CD14-positive monocyte (primary cell): ENCODE data around the gene TUT1. TPM values are rescaled to one million over a fixed set of nuclear protein-coding genes. Genes with fewer than 3 reads are reported as not detected.

Source experiments
- DNase-seq, 3 donors: peaks; one replicate each; pipeline ENCODE4 v3.0.0-alpha.2; 2011 to 2022
- H2AFZ ChIP-seq: 2 replicates; pipeline ENCODE4 v1.6.0; 2012; ENCODE audit warnings: mild to moderate bottlenecking, low read depth, low read length, inconsistent platforms; ENCODE audit not compliant: insufficient read depth, poor library complexity, severe bottlenecking
- H3K27ac ChIP-seq, 2 donors: 1 replicate in 1 of 2; 2 replicates in 1 of 2; pipeline ENCODE4 v1.5.1; 2012 to 2013; ENCODE audit warnings: low read length in 2 of 2, control low read depth in 1 of 2, inconsistent platforms in 1 of 2, low read depth in 1 of 2, mild to moderate bottlenecking in 1 of 2
- H3K27me3 ChIP-seq, 2 donors: one replicate each; pipeline versions ENCODE4 v1.6.0 to v1.6.1; 2011 to 2013; ENCODE audit warnings: low read length in 2 of 2; ENCODE audit not compliant: control insufficient read depth in 2 of 2, insufficient read depth in 2 of 2
- H3K36me3 ChIP-seq, 2 donors: replicated peaks in 1 of 2; 1 replicate in 1 of 2; 2 replicates in 1 of 2; pipeline versions ENCODE4 v1.5.1 to v1.6.1; 2012 to 2013; ENCODE audit warnings: low read length in 2 of 2, control low read depth in 1 of 2, inconsistent platforms in 1 of 2, mild to moderate bottlenecking in 1 of 2; ENCODE audit not compliant: insufficient read depth in 2 of 2, control insufficient read depth in 1 of 2
- H3K4me1 ChIP-seq, 2 donors: 1 replicate in 1 of 2; 2 replicates in 1 of 2; pipeline versions ENCODE4 v1.5.1 to v1.6.1; 2012 to 2013; ENCODE audit warnings: low read length in 2 of 2, control low read depth in 1 of 2, inconsistent platforms in 1 of 2, mild to moderate bottlenecking in 1 of 2, moderate library complexity in 1 of 2; ENCODE audit not compliant: insufficient read depth in 2 of 2, control insufficient read depth in 1 of 2
- H3K4me2 ChIP-seq: replicated peaks from 2 replicates; pipeline ENCODE3; 2012; ENCODE audit warnings: low read length, moderate library complexity, mild to moderate bottlenecking; ENCODE audit not compliant: poor library complexity, severe bottlenecking; ENCODE audit errors: extremely low read depth
- H3K4me3 ChIP-seq, 3 experiments: fragments of 200-600 bp in 1 of 3; sonication (generic) in 1 of 3; replicated peaks in 1 of 3; 1 replicate in 2 of 3; 2 replicates in 1 of 3; pipeline ENCODE4 v1.5.1; 2011 to 2013; ENCODE audit warnings: low read length in 3 of 3, mild to moderate bottlenecking in 3 of 3, control low read depth in 2 of 3, low read depth in 2 of 3, inconsistent platforms in 1 of 3, moderate library complexity in 1 of 3
- H3K79me2 ChIP-seq: 2 replicates; pipeline ENCODE4 v1.6.0; 2012; ENCODE audit warnings: mild to moderate bottlenecking, control low read depth, inconsistent platforms, low read length, moderate library complexity; ENCODE audit not compliant: insufficient read depth
- H3K9ac ChIP-seq: 2 replicates; pipeline ENCODE4 v1.6.0; 2017; ENCODE audit warnings: low read length, mild to moderate bottlenecking; ENCODE audit not compliant: insufficient read depth, poor library complexity, severe bottlenecking
- H3K9me3 ChIP-seq, 2 donors: replicated peaks in 1 of 2; 1 replicate in 1 of 2; 2 replicates in 1 of 2; pipeline versions ENCODE4 v1.5.1 to v1.6.1; 2012 to 2013; ENCODE audit warnings: low read length in 2 of 2, control low read depth in 1 of 2; ENCODE audit not compliant: control insufficient read depth in 1 of 2, insufficient read depth in 1 of 2
- H4K20me1 ChIP-seq: 2 replicates; pipeline ENCODE4 v1.6.0; 2012; ENCODE audit warnings: mild to moderate bottlenecking, low read length, control low read depth, moderate library complexity; ENCODE audit not compliant: insufficient read depth
- H3K27ac Mint-ChIP-seq, 7 donors: one replicate each; pipeline ENCODE4 v1.8.0; 2020; ENCODE audit warnings: mild to moderate bottlenecking in 7 of 7, mixed read lengths in 7 of 7, moderate library complexity in 6 of 7, inconsistent platforms in 2 of 7
- H3K27me3 Mint-ChIP-seq, 3 donors: one replicate each; pipeline ENCODE4 v1.8.0; 2021 to 2022; ENCODE audit warnings: low read depth in 3 of 3, mild to moderate bottlenecking in 3 of 3, mixed read lengths in 3 of 3, moderate library complexity in 3 of 3, inconsistent platforms in 1 of 3
- H3K36me3 Mint-ChIP-seq, 2 donors: one replicate each; pipeline ENCODE4 v1.8.0; 2020; ENCODE audit warnings: mixed read lengths in 2 of 2, inconsistent platforms in 1 of 2, mild to moderate bottlenecking in 1 of 2
- H3K4me1 Mint-ChIP-seq: one replicate; pipeline ENCODE4 v1.8.0; 2020; ENCODE audit warnings: mild to moderate bottlenecking, mixed read lengths
- H3K4me3 Mint-ChIP-seq, 2 donors: one replicate each; pipeline ENCODE4 v1.8.0; 2020; ENCODE audit warnings: mild to moderate bottlenecking in 2 of 2, mixed read lengths in 2 of 2, moderate library complexity in 1 of 2
- H3K9me3 Mint-ChIP-seq, 7 donors: one replicate each; pipeline ENCODE4 v1.8.0; 2020 to 2022; ENCODE audit warnings: mixed read lengths in 7 of 7, mild to moderate bottlenecking in 6 of 7, moderate library complexity in 6 of 7, inconsistent platforms in 2 of 7
- WGBS: methylation state at CpG from one replicate; pipeline ENCODE4 v1.1.5; 2013; ENCODE audit warnings: missing lambda C conversion rate; ENCODE audit not compliant: insufficient coverage; 5-methylcytosine and 5-hydroxymethylcytosine counted together
- intact Hi-C, 2 donors: fragments of 100-400 bp; cut with micrococcal nuclease; formaldehyde crosslinking; loops; one replicate each; pipeline versions ENCODE4 v1.15.0 to v1.15.1; 2023
- polyA plus RNA-seq, 3 donors: library from polyadenylated mRNA; depleted of rRNA in 1 of 3; unstranded in 2 of 3; stranded (reverse) in 1 of 3; fragments of 300-500 nt in 2 of 3; fragments of >200 nt in 1 of 3; fragmentation: Illumina TruSeq in 2 of 3; gene quantifications; 1 replicate in 2 of 3; 2 replicates in 1 of 3; pipeline ENCODE4 v1.2.3, GENCODE V29; 2012 to 2021
- TF ChIP-seq, protein P1 (sequence below): fragments of 200-600 bp; IDR thresholded peaks from one replicate; pipeline ENCODE4 v1.8.0; 2022; ENCODE audit warnings: antibody characterized with exemption, mild to moderate bottlenecking

TUT1 gene
- polyA plus RNA-seq, 3 donors: 1.8 to 16.3 (median 2.1) TPM

DNA sequence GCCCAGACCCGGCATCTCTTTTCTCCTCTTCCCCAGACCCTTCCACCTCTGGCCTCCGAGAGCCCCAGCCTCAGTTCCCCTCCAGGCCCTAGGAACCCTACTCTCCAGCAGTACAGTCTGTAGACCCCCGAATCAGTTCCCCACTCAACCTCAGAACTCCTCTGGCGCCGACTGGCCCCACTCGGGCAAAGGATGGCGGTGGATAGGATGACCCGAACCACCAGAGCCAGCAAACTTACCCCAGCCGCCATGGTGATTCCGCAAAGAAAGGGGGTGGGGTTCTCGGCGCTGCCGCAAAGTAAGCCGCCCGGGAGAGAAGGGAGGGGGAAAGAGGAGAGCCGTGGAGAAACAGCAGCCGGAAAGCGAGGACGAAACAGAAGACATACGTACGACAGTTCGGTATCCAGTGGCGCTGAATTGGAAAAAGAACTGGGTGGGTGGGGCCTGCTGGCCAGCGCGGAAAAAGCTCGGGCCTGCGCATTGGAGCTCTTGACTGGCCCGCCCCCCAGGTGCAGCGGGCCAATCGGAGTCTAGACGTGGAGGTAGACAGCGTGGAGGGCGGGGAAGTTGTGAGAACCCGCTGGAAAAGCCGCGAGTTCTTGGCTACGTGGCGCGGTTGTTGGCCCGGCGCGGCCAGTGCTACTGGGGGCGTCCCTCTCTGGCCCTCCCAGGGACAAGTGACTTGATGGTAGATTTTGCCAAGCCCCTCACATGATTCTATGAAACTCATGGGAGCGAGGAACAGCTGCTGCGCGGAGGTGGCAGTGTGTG is 17.5 kb downstream of the TUT1 start, which contains the start of gene EEF1G:
TSS of gene EEF1G (minus strand) at position 300 of the 771 bp plus-strand sequence. CDS start at position 251, 49 bp downstream.
- Histone ChIP-seq H3K36me3 (peaks cover 58 to 70% of the 10 kb centered on the region in 2 donors), H3K9ac (peak within 1 kb of the TSS; percentile 85), H3K4me3 (peak within 1 kb of the TSS; percentile 68 to 100 (median 91)), H3K9me3 (no peaks in the 10 kb centered on the region), H4K20me1 (peaks cover 41% of the 10 kb centered on the region), H3K27ac (peak within 1 kb of the TSS; percentile 77 to 85), H3K27me3 (no peaks in the 10 kb centered on the region), H3K79me2 (peaks cover 70% of the 10 kb centered on the region), H2AFZ (peak within 1 kb of the TSS; percentile 99), H3K4me2 (peak within 1 kb of the TSS; percentile 89), H3K4me1 (peaks cover 22 to 29% of the 10 kb centered on the region in 2 donors)
- 0% methylated on average over 31 of the region's 46 CpGs for WGBS
- TF ChIP-seq, protein P1, sequence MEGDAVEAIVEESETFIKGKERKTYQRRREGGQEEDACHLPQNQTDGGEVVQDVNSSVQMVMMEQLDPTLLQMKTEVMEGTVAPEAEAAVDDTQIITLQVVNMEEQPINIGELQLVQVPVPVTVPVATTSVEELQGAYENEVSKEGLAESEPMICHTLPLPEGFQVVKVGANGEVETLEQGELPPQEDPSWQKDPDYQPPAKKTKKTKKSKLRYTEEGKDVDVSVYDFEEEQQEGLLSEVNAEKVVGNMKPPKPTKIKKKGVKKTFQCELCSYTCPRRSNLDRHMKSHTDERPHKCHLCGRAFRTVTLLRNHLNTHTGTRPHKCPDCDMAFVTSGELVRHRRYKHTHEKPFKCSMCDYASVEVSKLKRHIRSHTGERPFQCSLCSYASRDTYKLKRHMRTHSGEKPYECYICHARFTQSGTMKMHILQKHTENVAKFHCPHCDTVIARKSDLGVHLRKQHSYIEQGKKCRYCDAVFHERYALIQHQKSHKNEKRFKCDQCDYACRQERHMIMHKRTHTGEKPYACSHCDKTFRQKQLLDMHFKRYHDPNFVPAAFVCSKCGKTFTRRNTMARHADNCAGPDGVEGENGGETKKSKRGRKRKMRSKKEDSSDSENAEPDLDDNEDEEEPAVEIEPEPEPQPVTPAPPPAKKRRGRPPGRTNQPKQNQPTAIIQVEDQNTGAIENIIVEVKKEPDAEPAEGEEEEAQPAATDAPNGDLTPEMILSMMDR: no peak
- peak within 1 kb of the TSS; percentile 90 to 96 (median 94) for H3K27ac Mint-ChIP-seq
- DNase-seq: peak; percentile 99
- intact Hi-C loops: loop anchor here (2.0 kb wide), 1 partner anchor 17 kb away; the partner anchor contains the start of gene TUT1 (in 2 of the 2)
- peaks cover 0 to 2% (median 0%) of the 10 kb centered on the region in 7 donors for H3K9me3 Mint-ChIP-seq
- peaks cover 44% of the 10 kb centered on the region for H3K4me1 Mint-ChIP-seq
- peak within 1 kb of the TSS; percentile 95 to 99 for H3K4me3 Mint-ChIP-seq
- peaks cover 0 to 2% (median 0%) of the 10 kb centered on the region in 3 donors for H3K27me3 Mint-ChIP-seq
- H3K36me3 Mint-ChIP-seq: peaks cover 54 to 72% of the 10 kb centered on the region in 2 donors

DNA sequence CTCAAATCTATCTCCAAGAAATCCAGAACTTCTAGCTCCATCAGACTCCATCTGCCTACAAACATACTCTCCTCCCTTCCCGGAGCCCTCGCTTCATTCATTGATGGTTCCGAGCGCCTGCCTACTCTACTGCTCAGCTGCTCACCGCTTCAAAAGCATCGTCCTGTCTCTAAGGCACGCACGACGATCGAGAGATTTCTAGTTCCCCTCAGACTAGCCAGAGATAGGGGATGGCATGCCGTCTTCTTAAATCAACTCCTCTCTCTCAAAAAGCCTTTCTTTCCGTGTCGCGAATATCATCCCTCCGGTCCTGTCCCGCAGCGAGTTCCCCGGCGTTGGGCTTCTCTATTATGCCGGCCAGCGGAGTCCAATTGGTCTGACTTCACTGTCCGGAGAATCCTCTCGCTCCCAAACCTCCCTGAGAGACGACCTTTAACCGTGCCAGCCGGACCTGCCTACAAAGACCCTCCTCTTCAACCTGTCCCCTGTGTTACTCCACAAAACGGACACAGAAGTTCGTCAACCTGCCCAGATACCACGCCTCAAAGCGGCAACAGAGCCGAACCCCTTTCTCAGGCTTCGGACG is 18.2 kb downstream of the TUT1 start:
- H3K27ac ChIP-seq: peak overlapping the region; percentile 77 to 83
- intact Hi-C loops: no loop called here
- H3K9me3 Mint-ChIP-seq: peaks cover 0 to 2% (median 0%) of the 10 kb centered on the region in 7 donors
- peaks cover 76% of the 10 kb centered on the region for H3K79me2 ChIP-seq
- WGBS: under 1% methylated on average over 33 of the region's 33 CpGs
- peak overlapping the region; percentile 89 for H3K4me2 ChIP-seq
- H3K9me3 ChIP-seq: no peaks in the 10 kb centered on the region
- peak in 2 of 3 donors; percentile 15 to 25 for DNase-seq
- H3K4me3 ChIP-seq: peak overlapping the region; percentile 54 to 100 (median 91)
- peaks cover 0 to 2% (median 0%) of the 10 kb centered on the region in 3 donors for H3K27me3 Mint-ChIP-seq
- peak overlapping the region; percentile 95 to 99 for H3K4me3 Mint-ChIP-seq
- H3K9ac ChIP-seq: peak overlapping the region; percentile 85
- H3K27me3 ChIP-seq: no peaks in the 10 kb centered on the region
- peak overlapping the region; percentile 90 to 96 (median 94) for H3K27ac Mint-ChIP-seq
- peaks cover 22 to 29% of the 10 kb centered on the region in 2 donors for H3K4me1 ChIP-seq
- H4K20me1 ChIP-seq: peaks cover 42% of the 10 kb centered on the region
- H3K36me3 Mint-ChIP-seq: peaks cover 51 to 70% of the 10 kb centered on the region in 2 donors
- H3K36me3 ChIP-seq: peaks cover 55 to 69% of the 10 kb centered on the region in 2 donors
- peaks cover 44% of the 10 kb centered on the region for H3K4me1 Mint-ChIP-seq
- TF ChIP-seq, protein P1: no peak
- peak overlapping the region; percentile 99 for H2AFZ ChIP-seq
